HEK293 (cell line): Measurements from ENCODE around the gene PLA2G4A.

ENCODE experiments used
- CTCF ChIA-PET: fragments of 350-600 bp; formaldehyde crosslinking; extraction: SDS; loops from one replicate; lab custom pipeline; 2021; ENCODE audit warnings: antibody characterized with exemption; lab: Yijun Ruan, JAX
- POLR2A ChIA-PET: fragments of 300-600 bp; formaldehyde crosslinking; extraction: SDS; loops from one replicate; lab custom pipeline; 2020; ENCODE audit warnings: antibody characterized with exemption, inconsistent platforms; lab: Yijun Ruan, JAX
- H3K27ac ChIP-seq: fragments of 200-500 bp; sonication (Bioruptor generic); 2 replicates; pipeline ENCODE4 v1.5.1; 2014; ENCODE audit warnings: low read depth, low read length, control low read depth, inconsistent platforms; ENCODE audit errors: extremely low read depth
- H3K36me3 ChIP-seq, 2 experiments: fragments of 200-500 bp in 1 of 2; sonication (Bioruptor generic) in 1 of 2; 1 replicate in 1 of 2; 2 replicates in 1 of 2; pipeline ENCODE4 v1.5.1; 2014 to 2017; ENCODE audit warnings: inconsistent platforms in 2 of 2, low read length in 2 of 2; ENCODE audit not compliant: control insufficient read depth in 2 of 2, insufficient read depth in 1 of 2
- H3K4me1 ChIP-seq: fragments of 200-500 bp; sonication (Bioruptor generic); 2 replicates; pipeline ENCODE4 v1.5.1; 2014; ENCODE audit warnings: mild to moderate bottlenecking, low read length, inconsistent platforms; ENCODE audit not compliant: control insufficient read depth, insufficient read depth
- H3K4me3 ChIP-seq: 2 replicates; pipeline ENCODE4 v1.5.1; 2011; ENCODE audit warnings: low read depth, mild to moderate bottlenecking, control low read depth, low read length, moderate library complexity
- H3K9me3 ChIP-seq: fragments of 200-500 bp; sonication (Bioruptor generic); 2 replicates; pipeline ENCODE4 v1.5.1; 2014; ENCODE audit warnings: low read depth, low read length, inconsistent platforms; ENCODE audit not compliant: control insufficient read depth, insufficient read depth
- BCL11B ChIP-seq: fragments of 450-650 bp; formaldehyde crosslinking; IDR thresholded peaks from 2 replicates; pipeline ENCODE4 v1.5.1; 2016; ENCODE audit warnings: low read depth, missing biosample characterization, missing genetic modification characterization
- FEZF1 ChIP-seq: fragments of 450-650 bp; formaldehyde crosslinking; IDR thresholded peaks from 2 replicates; pipeline ENCODE4 v1.5.1; 2016; ENCODE audit warnings: missing biosample characterization, missing genetic modification characterization
- GLI2 ChIP-seq: fragments of 450-650 bp; formaldehyde crosslinking; IDR thresholded peaks from 2 replicates; pipeline ENCODE4; 2017; ENCODE audit warnings: missing biosample characterization, missing genetic modification characterization, low read depth, borderline replicate concordance
- PRDM6 ChIP-seq: fragments of 450-650 bp; formaldehyde crosslinking; IDR thresholded peaks from 2 replicates; pipeline ENCODE4 v1.5.1; 2017; ENCODE audit warnings: missing biosample characterization, missing genetic modification characterization
- SCRT2 ChIP-seq: fragments of 450-650 bp; formaldehyde crosslinking; IDR thresholded peaks from 2 replicates; pipeline ENCODE4 v1.5.1; 2016; ENCODE audit warnings: missing biosample characterization, missing genetic modification characterization
- WT1 ChIP-seq: fragments of 450-650 bp; formaldehyde crosslinking; IDR thresholded peaks from 2 replicates; pipeline ENCODE4 v1.5.1; 2016; ENCODE audit warnings: missing biosample characterization, missing genetic modification characterization
- ZNF132 ChIP-seq: fragments of 450-650 bp; formaldehyde crosslinking; IDR thresholded peaks from 2 replicates; pipeline ENCODE4 v1.5.1; 2017; ENCODE audit warnings: missing biosample characterization, missing genetic modification characterization, borderline replicate concordance
- ZNF133 ChIP-seq: fragments of 450-650 bp; formaldehyde crosslinking; IDR thresholded peaks from 2 replicates; pipeline ENCODE4 v1.5.1; 2016; ENCODE audit warnings: missing biosample characterization, missing genetic modification characterization
- ZNF16 ChIP-seq: fragments of 450-650 bp; formaldehyde crosslinking; IDR thresholded peaks from 2 replicates; pipeline ENCODE4 v1.5.1; 2016; ENCODE audit warnings: low read depth, missing biosample characterization, missing genetic modification characterization
- ZNF169 ChIP-seq: fragments of 450-650 bp; formaldehyde crosslinking; IDR thresholded peaks from 2 replicates; pipeline ENCODE4 v1.5.1; 2016; ENCODE audit warnings: missing biosample characterization, missing genetic modification characterization
- ZNF175 ChIP-seq: fragments of 450-650 bp; formaldehyde crosslinking; IDR thresholded peaks from 2 replicates; pipeline ENCODE4 v1.5.1; 2016; ENCODE audit warnings: missing biosample characterization, missing genetic modification characterization
- ZNF202 ChIP-seq: fragments of 450-650 bp; formaldehyde crosslinking; IDR thresholded peaks from 2 replicates; pipeline ENCODE4 v1.5.1; 2016; ENCODE audit warnings: missing biosample characterization, missing genetic modification characterization, borderline replicate concordance
- ZNF214 ChIP-seq: fragments of 450-650 bp; formaldehyde crosslinking; IDR thresholded peaks from 2 replicates; pipeline ENCODE4 v1.5.1; 2017; ENCODE audit warnings: missing biosample characterization, mild to moderate bottlenecking, missing genetic modification characterization, borderline replicate concordance
- ZNF248 ChIP-seq: fragments of 450-650 bp; formaldehyde crosslinking; IDR thresholded peaks from 2 replicates; pipeline ENCODE4 v1.5.1; 2017; ENCODE audit warnings: missing biosample characterization, missing genetic modification characterization
- ZNF274 ChIP-seq, 2 experiments: fragments of 200-500 bp in 1 of 2; fragments of 450-650 bp in 1 of 2; sonication (Bioruptor generic) in 1 of 2; formaldehyde crosslinking in 1 of 2; IDR thresholded peaks; 2 replicates each; pipeline versions ENCODE4 v1.5.1 to v1.6.1; 2014 to 2016; ENCODE audit warnings: borderline replicate concordance in 1 of 2, inconsistent platforms in 1 of 2, low read length in 1 of 2, missing biosample characterization in 1 of 2, missing genetic modification characterization in 1 of 2
- ZNF324 ChIP-seq: fragments of 450-650 bp; formaldehyde crosslinking; IDR thresholded peaks from 2 replicates; pipeline ENCODE4 v1.5.1; 2016; ENCODE audit warnings: missing biosample characterization, missing genetic modification characterization
- ZNF433 ChIP-seq: fragments of 450-650 bp; formaldehyde crosslinking; IDR thresholded peaks from 2 replicates; pipeline ENCODE4 v1.5.1; 2016; ENCODE audit warnings: missing biosample characterization, missing genetic modification characterization, low read depth
- ZNF544 ChIP-seq: fragments of 450-650 bp; formaldehyde crosslinking; IDR thresholded peaks from 2 replicates; pipeline ENCODE4 v1.5.0; 2017; ENCODE audit warnings: missing biosample characterization, missing genetic modification characterization
- ZNF600 ChIP-seq: fragments of 450-650 bp; formaldehyde crosslinking; IDR thresholded peaks from 2 replicates; pipeline ENCODE4 v1.5.1; 2016; ENCODE audit warnings: missing biosample characterization, missing genetic modification characterization
- ZNF768 ChIP-seq: fragments of 450-650 bp; formaldehyde crosslinking; IDR thresholded peaks from 2 replicates; pipeline ENCODE4 v1.5.1; 2018; ENCODE audit warnings: missing biosample characterization, mild to moderate bottlenecking, missing genetic modification characterization
- TF ChIP-seq, protein P1 (sequence below): fragments of 450-650 bp; formaldehyde crosslinking; IDR thresholded peaks from 2 replicates; pipeline ENCODE4 v1.5.0; 2017; ENCODE audit warnings: missing biosample characterization, missing genetic modification characterization, borderline replicate concordance
- TF ChIP-seq, protein P2 (sequence below): fragments of 450-650 bp; formaldehyde crosslinking; IDR thresholded peaks from 2 replicates; pipeline ENCODE4 v1.5.1; 2016; ENCODE audit warnings: missing biosample characterization, missing genetic modification characterization

Gene PLA2G4A

DNA sequence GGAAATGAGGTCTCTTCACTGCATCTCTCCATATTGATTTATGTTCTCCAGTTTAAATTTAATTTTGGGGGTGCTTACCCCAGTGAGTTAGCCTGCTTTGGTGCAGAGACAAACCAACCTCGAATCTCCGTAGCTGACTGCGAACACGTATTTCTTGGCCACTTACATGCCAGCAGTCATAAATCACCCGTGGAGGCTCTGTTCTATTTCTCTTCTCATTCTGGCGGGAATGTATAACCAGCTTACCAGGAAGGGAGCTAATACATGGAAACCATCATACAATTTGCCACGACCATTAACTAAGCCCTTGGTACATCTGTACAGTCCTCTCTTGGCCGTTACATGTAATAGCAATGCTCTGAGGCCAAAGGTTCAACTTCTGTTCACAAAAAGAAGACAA, 148.0 kb downstream of the PLA2G4A start:
- Histone ChIP-seq H3K27ac (no peak overlapping the region), H3K4me1 (no peaks in the 10 kb centered on the region), H3K36me3 (no peaks in the 10 kb centered on the region), H3K4me3 (no peak overlapping the region)
- CTCF ChIA-PET = interaction anchor here (1.1 to 1.5 kb wide), 2 partner anchors 11 to 372 kb away, joined by 3 to 10 read pairs; no protein-coding TSS in a partner anchor
- POLR2A ChIA-PET = no interaction called here
- TF ChIP-seq ZNF169 (tag by site-specific recombination) = no peak
- no peak for TF ChIP-seq ZNF214
- no peak for TF ChIP-seq ZNF16 (tag by site-specific recombination)
- TF ChIP-seq ZNF274 (IDR thresholded peaks at IDR 0.05; ENCODE audit: low read length) = no peak
- no peak for TF ChIP-seq ZNF274 (tag by site-specific recombination; IDR thresholded peaks at IDR 0.05; ENCODE audit: borderline replicate concordance)
- TF ChIP-seq, protein P1, sequence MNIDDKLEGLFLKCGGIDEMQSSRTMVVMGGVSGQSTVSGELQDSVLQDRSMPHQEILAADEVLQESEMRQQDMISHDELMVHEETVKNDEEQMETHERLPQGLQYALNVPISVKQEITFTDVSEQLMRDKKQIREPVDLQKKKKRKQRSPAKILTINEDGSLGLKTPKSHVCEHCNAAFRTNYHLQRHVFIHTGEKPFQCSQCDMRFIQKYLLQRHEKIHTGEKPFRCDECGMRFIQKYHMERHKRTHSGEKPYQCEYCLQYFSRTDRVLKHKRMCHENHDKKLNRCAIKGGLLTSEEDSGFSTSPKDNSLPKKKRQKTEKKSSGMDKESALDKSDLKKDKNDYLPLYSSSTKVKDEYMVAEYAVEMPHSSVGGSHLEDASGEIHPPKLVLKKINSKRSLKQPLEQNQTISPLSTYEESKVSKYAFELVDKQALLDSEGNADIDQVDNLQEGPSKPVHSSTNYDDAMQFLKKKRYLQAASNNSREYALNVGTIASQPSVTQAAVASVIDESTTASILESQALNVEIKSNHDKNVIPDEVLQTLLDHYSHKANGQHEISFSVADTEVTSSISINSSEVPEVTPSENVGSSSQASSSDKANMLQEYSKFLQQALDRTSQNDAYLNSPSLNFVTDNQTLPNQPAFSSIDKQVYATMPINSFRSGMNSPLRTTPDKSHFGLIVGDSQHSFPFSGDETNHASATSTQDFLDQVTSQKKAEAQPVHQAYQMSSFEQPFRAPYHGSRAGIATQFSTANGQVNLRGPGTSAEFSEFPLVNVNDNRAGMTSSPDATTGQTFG (tag by site-specific recombination) = no peak
- TF ChIP-seq ZNF133 (tag by site-specific recombination) = no peak
- TF ChIP-seq FEZF1 = no peak
- no peak for TF ChIP-seq ZNF175
- no peak for TF ChIP-seq WT1
- TF ChIP-seq ZNF768 (tag by site-specific recombination) = no peak
- TF ChIP-seq GLI2 (tag by site-specific recombination) = no peak
- no peak for TF ChIP-seq ZNF324 (tag by site-specific recombination)
- no peak for TF ChIP-seq PRDM6 (tag by site-specific recombination)
- TF ChIP-seq SCRT2 = no peak
- no peak for TF ChIP-seq ZNF600 (tag by site-specific recombination)
- no peak for TF ChIP-seq BCL11B (tag by site-specific recombination)
- no peak for TF ChIP-seq ZNF132 (tag by site-specific recombination)
- TF ChIP-seq, protein P2, sequence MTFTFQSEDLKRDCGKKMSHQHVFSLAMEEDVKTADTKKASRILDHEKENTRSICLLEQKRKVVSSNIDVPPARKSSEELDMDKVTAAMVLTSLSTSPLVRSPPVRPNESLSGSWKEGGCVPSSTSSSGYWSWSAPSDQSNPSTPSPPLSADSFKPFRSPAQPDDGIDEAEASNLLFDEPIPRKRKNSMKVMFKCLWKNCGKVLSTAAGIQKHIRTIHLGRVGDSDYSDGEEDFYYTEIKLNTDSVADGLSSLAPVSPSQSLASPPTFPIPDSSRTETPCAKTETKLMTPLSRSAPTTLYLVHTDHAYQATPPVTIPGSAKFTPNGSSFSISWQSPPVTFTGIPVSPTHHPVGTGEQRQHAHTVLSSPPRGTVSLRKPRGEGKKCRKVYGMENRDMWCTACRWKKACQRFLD (tag by site-specific recombination) = no peak
- TF ChIP-seq ZNF202 = no peak
- TF ChIP-seq, all 188 proteins: peak for 0
- no peaks in the 10 kb centered on the region for H3K9me3 ChIP-seq

GRCh38 chr1:186977266-186977957, 148.7 kb downstream of the PLA2G4A start:
- H3K9me3 ChIP-seq = no peaks in the 10 kb centered on the region
- H3K4me3 ChIP-seq = no peak overlapping the region
- H3K4me1 ChIP-seq = no peaks in the 10 kb centered on the region
- POLR2A ChIA-PET = no interaction called here
- no peak for TF ChIP-seq ZNF544
- TF ChIP-seq ZNF433 (tag by site-specific recombination) = no peak
- no peak for TF ChIP-seq ZNF248 (tag by site-specific recombination)
- no peak overlapping the region for H3K27ac ChIP-seq
- CTCF ChIA-PET = interaction anchor here (1.1 to 1.5 kb wide), 2 partner anchors 10 to 373 kb away, joined by 3 to 10 read pairs; no protein-coding TSS in a partner anchor
- no peaks in the 10 kb centered on the region for H3K36me3 ChIP-seq
